Psoas muscle (tissue), 8 donors: Measurements from ENCODE around the gene ATP8A2. TPM values are rescaled to one million over a fixed set of nuclear protein-coding genes. Genes with fewer than 3 reads are reported as not detected.

Experiments used
- ATAC-seq, 4 donors: fragments of 200-7000 bp; cut with Tn5 transposase; one replicate each; pipeline ENCODE4 v1.9.1; 2020; ENCODE audit warnings: moderate library complexity in 3 of 4, mild to moderate bottlenecking in 2 of 4
- DNase-seq, 2 donors: peaks; one replicate each; pipeline ENCODE4 v3.0.0-alpha.2; 2020
- H3K27ac ChIP-seq: fragments of 200-600 bp; one replicate; pipeline ENCODE4 v1.8.0; 2022
- H3K27me3 ChIP-seq, 3 donors: fragments of 200-600 bp in 1 of 3; one replicate each; pipeline versions ENCODE4 v1.6.1 to v1.8.0; 2013 to 2022; ENCODE audit warnings: low read length in 2 of 3, mild to moderate bottlenecking in 2 of 3, moderate library complexity in 1 of 3; ENCODE audit not compliant: insufficient read depth in 3 of 3
- H3K36me3 ChIP-seq, 2 donors: fragments of 200-600 bp in 1 of 2; one replicate each; pipeline versions ENCODE4 v1.6.1 to v1.8.0; 2013 to 2022; ENCODE audit warnings: low read depth in 1 of 2, mild to moderate bottlenecking in 1 of 2, moderate library complexity in 1 of 2; ENCODE audit not compliant: insufficient read depth in 1 of 2
- H3K4me1 ChIP-seq: fragments of 200-600 bp; one replicate; pipeline ENCODE4 v1.8.0; 2022
- H3K4me3 ChIP-seq: fragments of 200-600 bp; one replicate; pipeline ENCODE4 v1.8.0; 2022; ENCODE audit warnings: mild to moderate bottlenecking
- H3K9me3 ChIP-seq: fragments of 200-600 bp; one replicate; pipeline ENCODE4 v1.8.0; 2022
- WGBS, 3 donors: extraction: QIAGEN DNeasy Blood & Tissue Kit; methylation state at CpG; one replicate each; pipeline versions ENCODE4 v1.1.6 to v1.1.7; 2013; 5-methylcytosine and 5-hydroxymethylcytosine counted together
- intact Hi-C, 2 donors: fragments of 100-400 bp; cut with DNase I; formaldehyde crosslinking; loops; one replicate each; pipeline versions ENCODE4 v1.11.0 to v1.14.2; 2022
- polyA plus RNA-seq, 3 donors: library from polyadenylated mRNA; stranded (reverse); fragments of 200-250 nt; gene quantifications; one replicate each; pipeline ENCODE4 v1.2.3, GENCODE V29; 2013
- total RNA-seq, 4 donors: library from RNA; stranded (reverse); fragmentation: NEBNext Ultra II Directional in 2 of 4; extraction: Animal tissue kit (Norgen Biotek cat#: 25700) in 2 of 4; gene quantifications; one replicate each; pipeline versions ENCODE4 v1.2.1 to v1.2.4, GENCODE V29; 2021 to 2023
- TF ChIP-seq, protein P1 (sequence below): fragments of 200-600 bp; IDR thresholded peaks from one replicate; pipeline ENCODE4 v1.8.0; 2022; ENCODE audit warnings: antibody characterized with exemption
- donor health status: healthy with polysubstance abuse.
- donor health status: DM: no; HTN: no; CAD: no; lungs with moderate emphysema.
- donor health status: Bipolar disorder and iron deficiency.
- donor health status: healthy.
- donor health status: DM: yes; HTN: yes; CAD: no.
- donor health status: DM: no; HTN: no; CAD: no.
- donor health status: DM: no; HTN: no; CAD: no.
- donor health status: DM: yes; HTN: yes; CAD: no.

The ATP8A2 gene
- total and polyA plus RNA-seq, 7 donors = 0.02 to 0.22 (median 0.04) TPM; not detected in 2

DNA sequence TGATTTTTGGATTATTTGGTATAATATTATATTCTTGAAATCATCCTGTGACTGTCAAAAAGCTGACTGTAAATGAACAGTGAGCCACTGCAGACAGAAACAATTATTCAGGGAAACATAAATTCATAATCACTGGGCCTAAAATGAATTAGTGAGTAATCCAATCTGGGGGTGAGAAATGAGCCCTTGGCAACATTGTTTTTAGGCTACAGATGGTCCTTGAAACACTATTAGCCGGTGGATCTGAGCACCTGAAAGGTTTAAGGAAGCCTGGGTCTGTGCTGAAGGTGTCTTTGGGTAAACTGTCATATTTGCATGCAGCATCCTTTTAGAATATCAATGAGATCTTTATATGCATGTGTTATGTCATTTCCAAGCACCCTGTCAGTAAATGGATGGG, 290.7 kb downstream of the ATP8A2 start:
- no peak overlapping the region for H3K27ac ChIP-seq
- peaks cover 10% of the 10 kb centered on the region for H3K4me1 ChIP-seq
- intact Hi-C loops = no loop called here
- no peak for DNase-seq
- H3K36me3 ChIP-seq = no peaks in the 10 kb centered on the region
- ATAC-seq = no peak
- H3K27me3 ChIP-seq = no peaks in the 10 kb centered on the region
- no peak overlapping the region for H3K4me3 ChIP-seq
- peaks cover 2% of the 10 kb centered on the region for H3K9me3 ChIP-seq
- 48 to 62% (median 52%) methylated on average over 1 of the region's 1 CpG for WGBS, 3 donors
- TF ChIP-seq, protein P1, sequence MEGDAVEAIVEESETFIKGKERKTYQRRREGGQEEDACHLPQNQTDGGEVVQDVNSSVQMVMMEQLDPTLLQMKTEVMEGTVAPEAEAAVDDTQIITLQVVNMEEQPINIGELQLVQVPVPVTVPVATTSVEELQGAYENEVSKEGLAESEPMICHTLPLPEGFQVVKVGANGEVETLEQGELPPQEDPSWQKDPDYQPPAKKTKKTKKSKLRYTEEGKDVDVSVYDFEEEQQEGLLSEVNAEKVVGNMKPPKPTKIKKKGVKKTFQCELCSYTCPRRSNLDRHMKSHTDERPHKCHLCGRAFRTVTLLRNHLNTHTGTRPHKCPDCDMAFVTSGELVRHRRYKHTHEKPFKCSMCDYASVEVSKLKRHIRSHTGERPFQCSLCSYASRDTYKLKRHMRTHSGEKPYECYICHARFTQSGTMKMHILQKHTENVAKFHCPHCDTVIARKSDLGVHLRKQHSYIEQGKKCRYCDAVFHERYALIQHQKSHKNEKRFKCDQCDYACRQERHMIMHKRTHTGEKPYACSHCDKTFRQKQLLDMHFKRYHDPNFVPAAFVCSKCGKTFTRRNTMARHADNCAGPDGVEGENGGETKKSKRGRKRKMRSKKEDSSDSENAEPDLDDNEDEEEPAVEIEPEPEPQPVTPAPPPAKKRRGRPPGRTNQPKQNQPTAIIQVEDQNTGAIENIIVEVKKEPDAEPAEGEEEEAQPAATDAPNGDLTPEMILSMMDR = no peak

- no peak for DNase-seq
- no peak for ATAC-seq
- Histone ChIP-seq H3K4me1 (no peaks in the 10 kb centered on the region), H3K27me3 (no peaks in the 10 kb centered on the region), H3K4me3 (no peak overlapping the region), H3K9me3 (peaks cover 15% of the 10 kb centered on the region), H3K27ac (no peak overlapping the region), H3K36me3 (no peaks in the 10 kb centered on the region)
- intact Hi-C loops = no loop called here
- TF ChIP-seq, protein P1 = no peak
These were observed 296.6 kb downstream of the ATP8A2 start for GRCh38 chr13:25668345-25668744.

- TF ChIP-seq, protein P1 = no peak
- 90 to 95% (median 93%) methylated on average over 5 of the region's 5 CpGs for WGBS, 3 donors
- H3K27me3 ChIP-seq = no peaks in the 10 kb centered on the region
- H3K4me3 ChIP-seq = no peak overlapping the region
- no peaks in the 10 kb centered on the region for H3K4me1 ChIP-seq
- H3K9me3 ChIP-seq = peaks cover 5% of the 10 kb centered on the region
- DNase-seq = no peak
- H3K36me3 ChIP-seq = no peaks in the 10 kb centered on the region
- ATAC-seq = no peak
- H3K27ac ChIP-seq = no peak overlapping the region
- intact Hi-C loops = no loop called here
These were observed 301.9 kb downstream of the ATP8A2 start for GRCh38 chr13:25673711-25674110.

DNA sequence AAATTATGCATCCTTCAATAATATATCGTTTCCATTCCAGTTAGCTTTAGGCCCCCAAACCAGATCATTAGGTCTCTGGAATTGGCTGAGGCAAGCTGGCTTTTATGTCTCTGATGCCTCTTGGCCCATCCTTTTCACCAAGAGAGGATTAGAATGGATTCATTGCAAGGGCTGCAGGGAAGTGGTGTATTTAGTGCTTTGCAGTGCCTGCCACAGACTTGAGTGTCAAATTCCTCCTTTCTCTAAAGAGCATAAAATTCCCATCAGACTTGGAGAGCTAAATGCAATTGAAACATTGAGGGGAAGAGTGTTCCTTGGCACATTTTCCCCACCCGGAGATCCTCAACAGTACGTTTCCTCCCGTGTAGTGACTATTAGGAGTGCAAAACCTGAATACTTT, 302.6 kb downstream of the ATP8A2 start:
- Histone ChIP-seq H3K9me3 (peaks cover 1% of the 10 kb centered on the region), H3K27ac (no peak overlapping the region), H3K4me1 (no peaks in the 10 kb centered on the region), H3K36me3 (no peaks in the 10 kb centered on the region), H3K27me3 (no peaks in the 10 kb centered on the region), H3K4me3 (no peak overlapping the region)
- TF ChIP-seq, protein P1 = no peak
- 48 to 70% (median 59%) methylated on average over 4 of the region's 4 CpGs for WGBS, 3 donors
- DNase-seq (no peak), ATAC-seq (no peak)
- intact Hi-C loops = no loop called here

GRCh38 chr13:25675060-25675459, 303.3 kb downstream of the ATP8A2 start:
- Histone ChIP-seq H3K4me1 (no peaks in the 10 kb centered on the region), H3K4me3 (no peak overlapping the region), H3K27ac (no peak overlapping the region), H3K27me3 (no peaks in the 10 kb centered on the region), H3K9me3 (no peaks in the 10 kb centered on the region), H3K36me3 (no peaks in the 10 kb centered on the region)
- TF ChIP-seq, protein P1 = no peak
- intact Hi-C loops = no loop called here
- ATAC-seq (no peak), DNase-seq (no peak)
- WGBS, 3 donors = 81 to 84% (median 83%) methylated on average over 3 of the region's 3 CpGs
